HepG2 (cell line): ENCODE results near the gene GRIA3. TPM values are rescaled to one million over a fixed set of nuclear protein-coding genes. Genes with fewer than 3 reads are reported as not detected.

ENCODE experiments used
- ATAC-seq: fragments of 200-7000 bp; cut with Tn5 transposase; 3 replicates; pipeline ENCODE4 v1.9.1; 2020; ENCODE audit warnings: mild to moderate bottlenecking, moderate library complexity
- BruUV-seq: library from RNA; stranded (reverse); fragments of 400-500 nt; replicated peaks from 2 replicates; lab custom pipeline; 2021; lab: Mats Ljungman, UMichigan
- CTCF ChIA-PET: fragments of 300-600 bp; formaldehyde crosslinking; extraction: SDS; loops from one replicate; lab custom pipeline; 2021; ENCODE audit warnings: low total read pairs, inconsistent platforms, low intra/inter-chr PET ratio; lab: Yijun Ruan, JAX
- POLR2A ChIA-PET: fragments of 350-600 bp; sonication (Branson Sonifier 250); formaldehyde crosslinking; loops from one replicate; lab custom pipeline; 2020; ENCODE audit warnings: antibody characterized with exemption, inconsistent platforms; lab: Yijun Ruan, JAX
- DNase-seq: peaks from one replicate; pipeline ENCODE4 v3.0.0-alpha.2; 2015; ENCODE audit warnings: low spot score
- FAIRE-seq: peaks from 3 replicates; lab custom pipeline; 2011; peaks lifted over from hg19 to GRCh38; lab: Jason Lieb, UNC
- H2AFZ ChIP-seq: one replicate; pipeline ENCODE4 v1.6.1; 2011; ENCODE audit warnings: low read length, inconsistent platforms
- H3K27ac ChIP-seq: fragments of 300-600 bp; 3 replicates; pipeline ENCODE4 v1.8.0; 2011; ENCODE audit warnings: mixed run types, mild to moderate bottlenecking, mixed read lengths, low read length, inconsistent platforms; ENCODE audit not compliant: insufficient read depth; ENCODE audit errors: extremely low read length
- H3K27me3 ChIP-seq, 2 experiments: fragments of 200-600 bp in 1 of 2; 2 replicates in 1 of 2; 3 replicates in 1 of 2; pipeline versions ENCODE4 v1.6.0 to v1.8.0; 2011; ENCODE audit warnings: low read length in 2 of 2, mild to moderate bottlenecking in 2 of 2, moderate library complexity in 2 of 2, inconsistent platforms in 1 of 2; ENCODE audit not compliant: insufficient read depth in 2 of 2, control insufficient read depth in 1 of 2
- H3K36me3 ChIP-seq, 2 experiments: fragments of 200-600 bp in 1 of 2; replicated peaks in 1 of 2; 2 replicates in 1 of 2; 3 replicates in 1 of 2; pipeline versions ENCODE4 v1.5.1 to v1.8.0; 2011; ENCODE audit warnings: low read length in 2 of 2, inconsistent platforms in 1 of 2; ENCODE audit not compliant: insufficient read depth in 2 of 2, control insufficient read depth in 1 of 2
- H3K4me1 ChIP-seq: 2 replicates; pipeline ENCODE4 v1.5.1; 2012; ENCODE audit warnings: low read length, inconsistent platforms; ENCODE audit not compliant: insufficient read depth
- H3K4me2 ChIP-seq: 2 replicates; pipeline ENCODE4 v1.6.0; 2011; ENCODE audit warnings: low read depth, low read length, inconsistent platforms
- H3K4me3 ChIP-seq, 3 experiments: fragments of 200-600 bp in 1 of 3; sonication (generic), shearing (Covaris generic) in 1 of 3; replicated peaks in 1 of 3; 2 replicates each; pipeline ENCODE4 v1.5.1; 2011 to 2016; ENCODE audit warnings: low read length in 3 of 3, inconsistent platforms in 2 of 3, low read depth in 2 of 3, mild to moderate bottlenecking in 2 of 3, control low read depth in 1 of 3, mixed read lengths in 1 of 3; ENCODE audit not compliant: insufficient read depth in 1 of 3
- H3K79me2 ChIP-seq: one replicate; pipeline ENCODE4 v1.6.1; 2011; ENCODE audit warnings: low read length, inconsistent platforms; ENCODE audit not compliant: insufficient read depth
- H3K9ac ChIP-seq: 2 replicates; pipeline ENCODE4 v1.6.0; 2011; ENCODE audit warnings: mild to moderate bottlenecking, low read depth, low read length, inconsistent platforms; ENCODE audit not compliant: insufficient read depth
- H3K9me3 ChIP-seq: 2 replicates; pipeline ENCODE4 v1.5.1; 2012; ENCODE audit warnings: mild to moderate bottlenecking, low read length
- H4K20me1 ChIP-seq: 2 replicates; pipeline ENCODE4 v1.6.0; 2011; ENCODE audit warnings: inconsistent platforms, mild to moderate bottlenecking, low read length, moderate library complexity; ENCODE audit not compliant: insufficient read depth
- CREB1 ChIP-seq, 2 experiments: fragments of 450-650 bp in 1 of 2; IDR thresholded peaks; 2 replicates each; pipeline ENCODE4 v1.6.1; 2016 to 2017; ENCODE audit warnings: control low read depth in 1 of 2, mild to moderate bottlenecking in 1 of 2, missing compliant biosample characterization in 1 of 2, missing genetic modification characterization in 1 of 2
- ETV5 ChIP-seq: IDR thresholded peaks from 2 replicates; pipeline ENCODE4 v1.6.1; 2018; ENCODE audit warnings: missing biosample characterization, missing genetic modification reagents, inconsistent platforms, borderline replicate concordance
- FOXA1 ChIP-seq, 2 experiments: fragments of 450-650 bp in 1 of 2; sonication (generic) in 1 of 2; formaldehyde crosslinking in 1 of 2; IDR thresholded peaks; 2 replicates each; pipeline versions ENCODE4 v1.4.0 to v1.6.1; 2016 to 2020; ENCODE audit warnings: missing genetic modification reagents in 1 of 2
- MED13 ChIP-seq: sonication (generic); formaldehyde crosslinking; IDR thresholded peaks from 2 replicates; pipeline ENCODE4 v1.5.0; 2020; ENCODE audit warnings: missing genetic modification reagents
- NFYB ChIP-seq: sonication (generic); formaldehyde crosslinking; IDR thresholded peaks from 2 replicates; pipeline ENCODE4 v1.4.0; 2020; ENCODE audit warnings: missing genetic modification reagents
- ZBTB1 ChIP-seq: sonication (generic); formaldehyde crosslinking; IDR thresholded peaks from 2 replicates; pipeline ENCODE4 v1.4.0; 2020; ENCODE audit warnings: missing genetic modification reagents, borderline replicate concordance
- ZBTB8A ChIP-seq: sonication (generic); formaldehyde crosslinking; IDR thresholded peaks from 2 replicates; pipeline ENCODE4 v1.4.0; 2020; ENCODE audit warnings: mild to moderate bottlenecking, low read depth, missing genetic modification reagents, borderline replicate concordance
- ZFP1 ChIP-seq: IDR thresholded peaks from 2 replicates; pipeline ENCODE4 v1.6.1; 2016
- ZNF547 ChIP-seq: sonication (generic); formaldehyde crosslinking; IDR thresholded peaks from 2 replicates; pipeline ENCODE4 v1.5.1; 2020; ENCODE audit warnings: mild to moderate bottlenecking, missing genetic modification reagents
- ZNF607 ChIP-seq: sonication (generic); formaldehyde crosslinking; IDR thresholded peaks from 2 replicates; pipeline ENCODE4 v1.5.1; 2020; ENCODE audit warnings: missing genetic modification reagents, mild to moderate bottlenecking, borderline replicate concordance
- ZNF788 ChIP-seq: sonication (generic); formaldehyde crosslinking; IDR thresholded peaks from 2 replicates; pipeline ENCODE4 v1.5.0; 2020; ENCODE audit warnings: mild to moderate bottlenecking, missing genetic modification reagents, borderline replicate concordance
- WGBS: methylation state at CpG from one replicate; pipeline ENCODE4 v1.1.6; 2017; ENCODE audit warnings: low lambda C conversion rate; 5-methylcytosine and 5-hydroxymethylcytosine counted together
- in situ Hi-C: cut with HindIII; loops from 2 replicates; pipeline ENCODE4 v1.10.0; 2017; ENCODE audit warnings: low pct_unique_long_range_greater_than_20kb; ENCODE audit not compliant: extremely low pct_ligation_motif_present
- intact Hi-C: fragments of 100-400 bp; cut with micrococcal nuclease; formaldehyde crosslinking; loops from one replicate; pipeline ENCODE4 v1.10.0; 2022; ENCODE audit not compliant: unreplicated experiment
- polyA plus RNA-seq, 8 experiments: library from polyadenylated mRNA; depleted of rRNA in 3 of 8; stranded (reverse) in 7 of 8; unstranded in 1 of 8; fragments of >200 nt; fragmentation: Illumina TruSeq in 4 of 8; extraction: Trizol in 4 of 8; gene quantifications; 2 replicates each; pipeline versions ENCODE4 v1.2.1 to v1.2.3, GENCODE V29; 2011 to 2016; ENCODE audit warnings: low read depth in 4 of 8, missing spikeins in 1 of 8, mixed read lengths in 1 of 8; ENCODE audit not compliant: insufficient read depth in 1 of 8
- total RNA-seq, 5 experiments: library from RNA; depleted of rRNA; stranded (reverse); fragments of >200 nt; fragmentation: Illumina TruSeq; extraction: Trizol; gene quantifications; 2 replicates each; pipeline ENCODE4 v1.2.3, GENCODE V29; 2016; ENCODE audit warnings: low read depth in 1 of 5

Gene GRIA3
- total and polyA plus RNA-seq, 2 of the 13 experiments (the other 11 are each of a cell fraction or from before 2014, with no cell fraction given): not detected

GRCh38 chrX:123392921-123393320 is 208.8 kb downstream of the GRIA3 start:
- DNase-seq (no peak), ATAC-seq (no peak), FAIRE-seq (no peak)
- Histone ChIP-seq H3K27me3 (no peaks in the 10 kb centered on the region), H2AFZ (no peak overlapping the region), H3K36me3 (no peaks in the 10 kb centered on the region), H3K9ac (no peak overlapping the region), H3K4me3 (no peak overlapping the region), H3K79me2 (no peaks in the 10 kb centered on the region), H4K20me1 (no peaks in the 10 kb centered on the region), H3K4me2 (no peak overlapping the region), H3K9me3 (no peaks in the 10 kb centered on the region), H3K4me1 (no peaks in the 10 kb centered on the region), H3K27ac (no peak overlapping the region)
- ChIA-PET POLR2A (no interaction called here), CTCF (no interaction called here)
- in situ Hi-C loops: no loop called here
- BruUV-seq: no TSS peak
- no peak for TF ChIP-seq NFYB (CRISPR knock-in tag)
- 0% methylated on average over 1 of the region's 1 CpG for WGBS
- intact Hi-C loops: no loop called here

GRCh38 chrX:123399709-123400108 is 215.6 kb downstream of the GRIA3 start:
- BruUV-seq: no TSS peak
- H3K27me3 ChIP-seq: no peaks in the 10 kb centered on the region
- H4K20me1 ChIP-seq: no peaks in the 10 kb centered on the region
- no peak overlapping the region for H3K4me3 ChIP-seq
- DNase-seq (no peak), ATAC-seq (no peak), FAIRE-seq (no peak)
- no CpG with 5 or more reads among the region's 1 CpG for WGBS
- TF ChIP-seq FOXA1 (IDR thresholded peaks at IDR 0.05) (no peak), FOXA1 (CRISPR knock-in tag; IDR thresholded peaks at IDR 0.05) (no peak), ZBTB1 (CRISPR knock-in tag) (no peak), ZNF607 (no peak), CREB1 (IDR thresholded peaks at IDR 0.05) (no peak), CREB1 (CRISPR knock-in tag; IDR thresholded peaks at IDR 0.05) (no peak), ZFP1 (CRISPR knock-in tag) (no peak), ETV5 (CRISPR knock-in tag) (no peak), ZNF788 (CRISPR knock-in tag) (no peak), ZBTB8A (no peak), ZNF547 (CRISPR knock-in tag) (no peak), MED13 (CRISPR knock-in tag) (no peak)
- no peaks in the 10 kb centered on the region for H3K36me3 ChIP-seq
- no peaks in the 10 kb centered on the region for H3K79me2 ChIP-seq
- H3K4me2 ChIP-seq: no peak overlapping the region
- CTCF ChIA-PET: no interaction called here
- no peak overlapping the region for H2AFZ ChIP-seq
- in situ Hi-C loops: no loop called here
- H3K9me3 ChIP-seq: no peaks in the 10 kb centered on the region
- H3K9ac ChIP-seq: no peak overlapping the region
- POLR2A ChIA-PET: no interaction called here
- H3K27ac ChIP-seq: no peak overlapping the region
- intact Hi-C loops: no loop called here
- H3K4me1 ChIP-seq: no peaks in the 10 kb centered on the region
